HG02885 (cell line): Measurements from ENCODE around the gene RWDD1.
"Not testable (repeated sequence)": the region's sequence is repeated elsewhere in the genome, so short reads cannot be mapped to it uniquely, and the experiment has no call there.

Experiments used
- ATAC-seq: cut with Tn5 transposase; IDR thresholded peaks from one replicate; pipeline ENCODE4 v1.9.1; 2021; ENCODE audit warnings: mild to moderate bottlenecking; ENCODE audit not compliant: unreplicated experiment, poor library complexity

RWDD1 gene

DNA sequence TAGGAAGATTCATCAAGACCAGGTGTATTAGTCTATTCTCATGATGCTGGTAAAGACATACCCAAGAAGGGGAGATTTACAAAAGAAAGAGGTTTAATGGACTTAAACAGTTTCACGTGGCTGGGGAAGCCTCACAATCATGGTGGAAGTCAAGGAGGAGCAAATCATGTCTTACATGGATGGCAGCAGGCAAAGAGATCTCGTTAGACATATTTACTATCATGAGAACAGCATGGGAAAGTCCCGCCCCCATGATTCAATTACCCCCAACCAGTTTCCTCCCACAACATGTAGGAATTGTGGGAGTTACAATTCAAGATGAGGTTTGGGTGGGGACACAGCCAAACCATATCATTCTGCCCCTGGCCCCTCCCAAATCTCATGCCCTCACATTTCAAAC is 32.6 kb downstream of the RWDD1 start:
- ATAC-seq, result not testable (repeated sequence)

- ATAC-seq, result not testable (repeated sequence)
Measured at GRCh38 chr6:116604868-116605267, 33.6 kb downstream of the RWDD1 start.

GRCh38 chr6:116605935-116606334 is 34.6 kb downstream of the RWDD1 start:
- no peak for ATAC-seq

- no peak for ATAC-seq
Measured at GRCh38 chr6:116611056-116611455, 39.8 kb downstream of the RWDD1 start.

DNA sequence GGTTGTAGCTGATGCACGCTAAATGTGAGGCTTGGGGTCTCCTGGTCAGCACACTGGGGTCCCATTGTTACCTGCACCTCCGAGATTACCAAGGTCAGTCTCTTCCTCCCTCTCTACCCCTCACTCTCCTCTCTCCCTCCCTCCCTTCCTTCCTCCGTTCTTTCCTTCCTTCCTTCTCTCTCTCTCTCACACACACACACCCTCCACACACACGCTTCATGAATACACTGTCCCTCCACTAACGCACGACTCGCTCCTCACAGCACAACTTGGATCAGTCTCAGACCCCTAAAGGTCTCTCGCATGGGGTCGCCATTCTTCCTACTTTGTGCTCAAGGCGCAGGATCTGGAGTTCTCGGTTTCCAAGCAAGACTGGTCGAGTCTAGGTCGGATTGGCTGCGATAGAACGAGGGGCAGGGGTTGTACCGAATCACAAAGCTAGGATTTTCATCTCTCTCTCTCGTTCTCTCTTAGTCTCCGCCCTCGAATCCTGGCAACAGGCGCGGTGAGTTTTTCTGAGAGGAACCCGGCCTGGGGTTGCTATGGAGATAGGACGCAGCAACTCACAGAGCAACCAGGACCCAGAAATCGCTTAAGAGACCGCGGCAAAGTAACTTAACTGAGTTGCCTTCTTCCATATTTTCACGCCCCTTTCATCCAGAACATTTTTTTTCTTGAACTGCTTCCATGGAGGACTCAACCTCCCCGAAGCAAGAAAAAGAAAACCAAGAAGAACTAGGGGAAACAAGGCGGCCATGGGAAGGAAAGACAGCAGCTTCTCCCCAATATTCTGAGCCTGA is 44.8 kb downstream of the RWDD1 start, which contains the start of gene RSPH4A:
RSPH4A (plus strand) TSS at position 543 of the 800 bp plus-strand sequence; CDS start at position 688, 145 bp downstream.
- peak; percentile 100 for ATAC-seq

DNA sequence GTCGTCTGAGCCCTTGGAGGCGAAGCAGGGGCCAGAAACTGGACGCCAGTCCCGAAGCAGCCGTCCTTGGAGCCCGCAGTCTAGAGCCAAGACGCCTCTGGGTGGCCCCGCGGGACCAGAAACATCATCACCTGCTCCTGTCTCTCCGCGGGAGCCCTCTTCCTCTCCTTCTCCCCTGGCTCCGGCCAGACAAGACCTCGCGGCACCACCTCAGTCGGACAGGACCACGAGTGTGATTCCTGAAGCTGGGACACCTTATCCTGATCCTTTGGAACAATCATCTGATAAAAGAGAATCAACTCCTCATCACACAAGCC is 45.4 kb downstream of the RWDD1 start:
- ATAC-seq, result peak; percentile 29

DNA sequence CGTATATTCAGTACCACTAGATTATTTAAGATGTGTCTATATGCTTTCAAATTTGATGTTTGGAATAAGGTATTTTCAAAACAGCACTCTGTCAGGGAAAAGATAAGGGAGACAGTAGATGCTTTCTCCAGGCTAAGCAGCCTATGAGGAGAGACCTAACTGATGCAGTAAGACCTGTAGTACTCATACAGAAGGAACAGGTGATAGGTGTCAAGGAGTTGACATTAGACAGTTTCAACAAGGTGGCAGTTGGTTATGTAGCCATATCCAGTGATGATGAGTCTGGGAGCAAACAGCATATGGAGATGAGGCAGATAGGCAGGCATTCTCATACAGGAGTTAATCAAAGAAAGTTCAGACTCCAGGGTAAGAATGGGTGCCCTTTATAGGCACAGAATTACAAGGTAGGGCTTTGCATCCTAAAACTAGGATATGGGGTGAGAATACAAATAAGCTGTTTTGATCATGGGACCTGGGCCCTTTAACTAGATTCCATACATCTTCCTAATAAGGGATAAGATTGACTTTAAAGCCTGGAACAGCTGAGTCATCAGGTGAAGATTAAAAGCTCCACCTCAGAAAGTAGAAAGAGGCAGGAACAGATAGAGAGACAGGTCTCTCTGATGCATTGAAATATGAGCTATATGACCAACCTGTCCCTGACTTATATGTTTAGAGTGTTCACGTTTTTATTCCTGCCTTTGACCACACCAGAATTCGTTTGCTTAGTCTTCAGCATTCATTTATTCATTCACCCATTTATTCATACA is 52.9 kb downstream of the RWDD1 start:
- ATAC-seq, result no peak

DNA sequence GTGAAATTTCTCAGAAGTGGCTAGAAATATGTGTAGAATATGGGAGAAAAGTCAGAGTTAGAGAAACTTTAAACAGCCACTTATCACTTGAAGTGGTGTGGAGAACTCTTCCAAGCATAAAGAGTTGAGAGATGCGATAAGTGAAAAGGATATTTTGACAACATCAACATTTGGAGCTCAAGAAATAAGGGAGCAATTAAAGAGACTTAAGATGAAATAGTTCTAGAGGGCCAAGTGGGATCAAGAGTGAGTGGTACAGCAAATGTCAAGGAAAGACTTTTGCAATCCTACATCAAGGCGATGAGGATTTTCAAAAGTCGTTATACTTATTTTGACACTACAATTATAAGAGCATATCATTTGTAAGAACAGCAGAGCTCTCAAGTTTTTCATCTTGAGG is 54.6 kb downstream of the RWDD1 start:
- ATAC-seq, result no peak

GRCh38 chr6:116629563-116629981 is 58.3 kb downstream of the RWDD1 start:
- no peak for ATAC-seq

GRCh38 chr6:116631379-116631990 is 60.2 kb downstream of the RWDD1 start:
- no peak for ATAC-seq

DNA sequence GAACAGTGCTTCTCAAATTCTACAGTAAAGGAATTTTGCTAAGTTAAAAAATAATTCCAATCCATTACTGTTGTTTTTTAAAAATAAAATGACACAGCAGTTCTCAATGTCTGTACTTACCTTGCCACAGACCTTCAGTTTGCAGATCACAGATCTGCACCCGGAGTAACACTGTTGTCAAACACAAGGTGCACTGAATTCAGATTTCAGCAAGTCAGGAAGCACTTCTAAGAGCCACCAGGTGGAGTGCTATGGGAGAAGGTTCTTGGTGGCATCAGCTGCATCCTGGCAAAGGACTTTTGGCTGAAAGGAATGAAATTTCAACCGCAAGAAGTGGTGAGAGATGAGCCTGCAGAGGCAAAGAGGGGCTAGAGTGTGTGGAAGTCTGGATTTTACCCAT is 62.4 kb downstream of the RWDD1 start:
- peak; percentile 49 for ATAC-seq
